Measurements from ENCODE around the gene TTC33.
A peak's percentile ranks its signal among the peaks of the same experiment; 100 is the strongest.
"Not testable (repeated sequence)": the region's sequence is repeated elsewhere in the genome, so short reads cannot be mapped to it uniquely, and the experiment has no call there.

TTC33 gene

GRCh38 chr5:40755407-40756365 is at the start of gene TTC33:
Gene TTC33 (minus strand): TSS chr5:40755961. CDS start chr5:40747018, 8,943 bp downstream.
- no peak within 1 kb of the TSS for H3K4me3 Mint-ChIP-seq

GRCh38 chr5:40801771-40802562 is 46.2 kb upstream of the TTC33 start:
- H3K9me3 Mint-ChIP-seq: no peaks in the 10 kb centered on the region
- no peak overlapping the region for H3K4me3 Mint-ChIP-seq
- H3K4me1 Mint-ChIP-seq (ENCODE audit: low read depth): peaks cover 12% of the 10 kb centered on the region
- peaks cover 3% of the 10 kb centered on the region for H3K27me3 Mint-ChIP-seq
- no peak overlapping the region for H3K27ac Mint-ChIP-seq
- peaks cover 5% of the 10 kb centered on the region for H3K36me3 Mint-ChIP-seq (ENCODE audit: low read depth)
- no peak for DNase-seq

More at GRCh38 chr5:40755407-40756365, at the start of gene TTC33:
- no peaks in the 10 kb centered on the region for H3K9me3 Mint-ChIP-seq
- H3K36me3 Mint-ChIP-seq (ENCODE audit: low read depth): peaks cover 47% of the 10 kb centered on the region
- peak; percentile 94 for DNase-seq
- no peaks in the 10 kb centered on the region for H3K27me3 Mint-ChIP-seq
- peaks cover 9% of the 10 kb centered on the region for H3K4me1 Mint-ChIP-seq (ENCODE audit: low read depth)
- H3K27ac Mint-ChIP-seq: no peak within 1 kb of the TSS

- no peak overlapping the region for H3K27ac Mint-ChIP-seq
- H3K4me1 Mint-ChIP-seq (ENCODE audit: low read depth): peaks cover 37% of the 10 kb centered on the region
- peak overlapping the region; percentile 84 for H3K4me3 Mint-ChIP-seq
- H3K27me3 Mint-ChIP-seq: peaks cover 3% of the 10 kb centered on the region
- H3K9me3 Mint-ChIP-seq: no peaks in the 10 kb centered on the region
- no peak for DNase-seq
- H3K36me3 Mint-ChIP-seq (ENCODE audit: low read depth): peaks cover 30% of the 10 kb centered on the region
Observed at GRCh38 chr5:40799258-40799657, 43.5 kb upstream of the TTC33 start.

GRCh38 chr5:40798801-40799210 is 43.0 kb upstream of the TTC33 start:
- peaks cover 3% of the 10 kb centered on the region for H3K27me3 Mint-ChIP-seq
- H3K27ac Mint-ChIP-seq: peak overlapping the region; percentile 94
- H3K4me1 Mint-ChIP-seq (ENCODE audit: low read depth): peaks cover 41% of the 10 kb centered on the region
- H3K4me3 Mint-ChIP-seq: peak overlapping the region; percentile 84
- peaks cover 34% of the 10 kb centered on the region for H3K36me3 Mint-ChIP-seq (ENCODE audit: low read depth)
- no peaks in the 10 kb centered on the region for H3K9me3 Mint-ChIP-seq
- DNase-seq: no peak

- peak; percentile 91 for DNase-seq
- Mint-ChIP-seq H3K36me3 (ENCODE audit: low read depth) (peaks cover 39% of the 10 kb centered on the region), H3K27ac (peak within 1 kb of the TSS; percentile 94), H3K4me3 (peak within 1 kb of the TSS; percentile 88), H3K4me1 (ENCODE audit: low read depth) (peaks cover 47% of the 10 kb centered on the region), H3K9me3 (no peaks in the 10 kb centered on the region), H3K27me3 (peaks cover 3% of the 10 kb centered on the region)
Observed at GRCh38 chr5:40798012-40798800, 42.4 kb upstream of the TTC33 start, which contains the start of gene PRKAA1. Gene PRKAA1 (minus strand): TSS chr5:40798374. CDS start chr5:40798189, 185 bp downstream.

GRCh38 chr5:40797273-40798011 is 41.7 kb upstream of the TTC33 start:
- peak; percentile 85 for DNase-seq
- H3K27me3 Mint-ChIP-seq: peaks cover 3% of the 10 kb centered on the region

GRCh38 chr5:40796487-40796889 is 40.7 kb upstream of the TTC33 start:
- Mint-ChIP-seq H3K36me3 (ENCODE audit: low read depth) (peaks cover 43% of the 10 kb centered on the region), H3K9me3 (no peaks in the 10 kb centered on the region), H3K4me1 (ENCODE audit: low read depth) (peaks cover 57% of the 10 kb centered on the region), H3K27me3 (peaks cover 3% of the 10 kb centered on the region), H3K4me3 (peak overlapping the region; percentile 88), H3K27ac (peak overlapping the region; percentile 94)
- DNase-seq: no peak

More at GRCh38 chr5:40797273-40798011, 41.7 kb upstream of the TTC33 start:
- Mint-ChIP-seq H3K4me3 (peak overlapping the region; percentile 88), H3K27ac (peak overlapping the region; percentile 94), H3K4me1 (ENCODE audit: low read depth) (peaks cover 50% of the 10 kb centered on the region), H3K9me3 (no peaks in the 10 kb centered on the region), H3K36me3 (ENCODE audit: low read depth) (peaks cover 43% of the 10 kb centered on the region)

GRCh38 chr5:40794877-40795276 is 39.1 kb upstream of the TTC33 start:
- DNase-seq, H3K4me3 Mint-ChIP-seq, H3K9me3 Mint-ChIP-seq, H3K27me3 Mint-ChIP-seq, H3K27ac Mint-ChIP-seq: not testable (repeated sequence)
- Mint-ChIP-seq H3K36me3 (ENCODE audit: low read depth) (peaks cover 50% of the 10 kb centered on the region), H3K4me1 (ENCODE audit: low read depth) (peaks cover 72% of the 10 kb centered on the region)

GRCh38 chr5:40794340-40794739 is 38.6 kb upstream of the TTC33 start:
- Mint-ChIP-seq H3K4me1 (ENCODE audit: low read depth) (peaks cover 74% of the 10 kb centered on the region), H3K27ac (peak overlapping the region; percentile 37), H3K36me3 (ENCODE audit: low read depth) (peaks cover 53% of the 10 kb centered on the region)
- not testable (repeated sequence) for H3K27me3 Mint-ChIP-seq, H3K9me3 Mint-ChIP-seq, H3K4me3 Mint-ChIP-seq, DNase-seq

GRCh38 chr5:40792691-40793090 is 36.9 kb upstream of the TTC33 start:
- H3K36me3 Mint-ChIP-seq (ENCODE audit: low read depth): peaks cover 69% of the 10 kb centered on the region
- H3K27me3 Mint-ChIP-seq, H3K4me3 Mint-ChIP-seq, H3K9me3 Mint-ChIP-seq, H3K27ac Mint-ChIP-seq, DNase-seq: not testable (repeated sequence)
- peaks cover 77% of the 10 kb centered on the region for H3K4me1 Mint-ChIP-seq (ENCODE audit: low read depth)

GRCh38 chr5:40791715-40792139 is 36.0 kb upstream of the TTC33 start:
- Mint-ChIP-seq H3K36me3 (ENCODE audit: low read depth) (peaks cover 66% of the 10 kb centered on the region), H3K4me3 (no peak overlapping the region), H3K4me1 (ENCODE audit: low read depth) (peaks cover 78% of the 10 kb centered on the region), H3K27ac (no peak overlapping the region), H3K27me3 (no peaks in the 10 kb centered on the region), H3K9me3 (peaks cover 3% of the 10 kb centered on the region)
- DNase-seq: no peak

GRCh38 chr5:40790947-40791593 is 35.3 kb upstream of the TTC33 start:
- no peak overlapping the region for H3K27ac Mint-ChIP-seq
- H3K9me3 Mint-ChIP-seq: peaks cover 3% of the 10 kb centered on the region
- H3K4me3 Mint-ChIP-seq: no peak overlapping the region
- H3K27me3 Mint-ChIP-seq: no peaks in the 10 kb centered on the region
- H3K4me1 Mint-ChIP-seq (ENCODE audit: low read depth): peaks cover 77% of the 10 kb centered on the region
- peaks cover 66% of the 10 kb centered on the region for H3K36me3 Mint-ChIP-seq (ENCODE audit: low read depth)
- DNase-seq: no peak

- H3K27me3 Mint-ChIP-seq, H3K27ac Mint-ChIP-seq, DNase-seq, H3K4me3 Mint-ChIP-seq, H3K9me3 Mint-ChIP-seq: not testable (repeated sequence)
- H3K36me3 Mint-ChIP-seq (ENCODE audit: low read depth): peaks cover 57% of the 10 kb centered on the region
- H3K4me1 Mint-ChIP-seq (ENCODE audit: low read depth): peaks cover 71% of the 10 kb centered on the region
Observed at GRCh38 chr5:40788941-40789340, 33.2 kb upstream of the TTC33 start.
